Spleen (tissue), 11 donors: ENCODE measurements around the gene LRFN2. TPM values are rescaled to one million over a fixed set of nuclear protein-coding genes. Genes with fewer than 3 reads are reported as not detected.

Source experiments
- DNase-seq: peaks from one replicate; pipeline ENCODE4 v3.0.0-alpha.2; 2020
- H3K27ac ChIP-seq, 8 donors: fragments of 200-600 bp; sonication (generic) in 7 of 8; 1 replicate in 4 of 8; 2 replicates in 4 of 8; pipeline versions ENCODE4 v1.5.0 to v1.8.0; 2016 to 2021; ENCODE audit warnings: inconsistent platforms in 4 of 8, mild to moderate bottlenecking in 4 of 8, moderate library complexity in 1 of 8
- H3K27me3 ChIP-seq, 7 donors: fragments of 200-600 bp; sonication (generic) in 6 of 7; replicated peaks in 1 of 7; 1 replicate in 4 of 7; 2 replicates in 3 of 7; pipeline versions ENCODE4 v1.5.0 to v1.8.0; 2016 to 2021; ENCODE audit warnings: inconsistent platforms in 3 of 7, mild to moderate bottlenecking in 1 of 7
- H3K36me3 ChIP-seq, 6 donors: fragments of 200-600 bp; sonication (generic) in 5 of 6; 1 replicate in 4 of 6; 2 replicates in 2 of 6; pipeline versions ENCODE4 v1.5.0 to v1.8.0; 2016 to 2021; ENCODE audit warnings: inconsistent platforms in 2 of 6
- H3K4me1 ChIP-seq, 6 donors: fragments of 200-600 bp; sonication (generic) in 5 of 6; 1 replicate in 3 of 6; 2 replicates in 3 of 6; pipeline versions ENCODE4 v1.5.0 to v1.8.0; 2016 to 2021; ENCODE audit warnings: inconsistent platforms in 3 of 6
- H3K4me3 ChIP-seq, 8 donors: fragments of 200-600 bp; sonication (generic) in 7 of 8; 1 replicate in 4 of 8; 2 replicates in 4 of 8; pipeline versions ENCODE4 v1.5.0 to v1.8.0; 2016 to 2021; ENCODE audit warnings: inconsistent platforms in 4 of 8, mild to moderate bottlenecking in 4 of 8, moderate library complexity in 2 of 8
- H3K9me3 ChIP-seq, 8 donors: fragments of 200-600 bp; sonication (generic) in 7 of 8; 1 replicate in 4 of 8; 2 replicates in 4 of 8; pipeline versions ENCODE4 v1.5.0 to v1.8.0; 2016 to 2021; ENCODE audit warnings: inconsistent platforms in 4 of 8
- POLR2A ChIP-seq, 3 donors: fragments of 450-650 bp; IDR thresholded peaks; one replicate each; pipeline ENCODE4 v1.5.1; 2017; ENCODE audit warnings: antibody characterized with exemption in 3 of 3, mild to moderate bottlenecking in 1 of 3
- POLR2AphosphoS5 ChIP-seq, 3 donors: sonication (generic); formaldehyde crosslinking; IDR thresholded peaks; one replicate each; pipeline ENCODE4 v1.5.1; 2017; ENCODE audit warnings: antibody characterized with exemption in 3 of 3
- WGBS, 5 donors: extraction: QIAGEN DNeasy Blood & Tissue Kit in 3 of 5; methylation state at CpG; one replicate each; pipeline versions ENCODE4 v1.1.5 to v1.1.7; 2013 to 2018; 5-methylcytosine and 5-hydroxymethylcytosine counted together
- intact Hi-C: fragments of 100-400 bp; cut with DNase I; formaldehyde crosslinking; loops from one replicate; pipeline ENCODE4 v1.15.0; 2023; ENCODE audit warnings: low total_unique reads
- polyA plus RNA-seq, 3 donors: library from polyadenylated mRNA; stranded (reverse); fragments of 200-250 nt; gene quantifications; one replicate each; pipeline ENCODE4 v1.2.1, GENCODE V29; 2013
- total RNA-seq, 7 donors: library from RNA; depleted of rRNA in 3 of 7; stranded (reverse); fragments of >200 nt in 3 of 7; fragmentation: NEBNext Ultra II Directional in 4 of 7; extraction: Animal tissue kit (Norgen Biotek cat#: 25700) in 4 of 7; gene quantifications; one replicate each; pipeline versions ENCODE4 v1.1.0 to v1.2.1, GENCODE V29; 2016 to 2021
- TF ChIP-seq, protein P1 (sequence below), 11 experiments: fragments of 200-600 bp in 7 of 11; fragments of 450-650 bp in 4 of 11; sonication (generic) in 4 of 11; IDR thresholded peaks in 8 of 11; conservative IDR thresholded peaks in 3 of 11; 1 replicate in 7 of 11; 2 replicates in 4 of 11; pipeline versions ENCODE4 v1.4.0 to v1.8.0; 2016 to 2021; ENCODE audit warnings: antibody characterized with exemption in 11 of 11, inconsistent platforms in 4 of 11, mild to moderate bottlenecking in 1 of 11
- donor health status: healthy with polysubstance abuse.
- donor health status: DM: no; HTN: no; CAD: no; lungs with moderate emphysema.
- donor health status: DM: no; HTN: no; CAD: no.
- donor health status: Bipolar disorder and iron deficiency.
- donor health status: healthy.
- donor health status: DM: no; HTN: no; CAD: no.
- donor health status: DM: yes; HTN: yes; CAD: no.

The LRFN2 gene
- total and polyA plus RNA-seq, 10 donors: 0.05 to 6.0 (median 1.3) TPM

DNA sequence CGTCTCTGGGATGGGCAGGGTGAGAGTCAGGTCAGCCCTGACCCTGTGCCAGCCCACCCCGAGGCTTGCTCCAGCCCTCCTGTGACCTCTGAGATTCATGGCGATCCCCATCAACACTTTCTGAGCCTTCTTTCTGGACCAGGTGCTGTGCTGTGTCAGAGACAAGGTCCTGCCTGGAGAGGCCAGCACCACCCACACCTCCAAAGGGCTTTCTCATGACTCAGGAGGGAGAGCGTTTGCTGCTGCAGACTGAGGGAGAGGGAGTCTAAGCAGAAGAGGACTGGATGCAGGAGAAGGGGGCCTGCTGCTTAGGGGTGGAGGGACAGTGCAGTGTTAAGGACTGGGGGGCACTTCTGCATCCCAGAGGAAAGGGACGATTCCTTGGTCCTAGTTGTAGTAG, 193.5 kb downstream of the LRFN2 start:
- TF ChIP-seq POLR2AphosphoS5 (IDR thresholded peaks at IDR 0.05) (no peak), POLR2A (IDR thresholded peaks at IDR 0.05) (no peak)
- TF ChIP-seq, protein P1, sequence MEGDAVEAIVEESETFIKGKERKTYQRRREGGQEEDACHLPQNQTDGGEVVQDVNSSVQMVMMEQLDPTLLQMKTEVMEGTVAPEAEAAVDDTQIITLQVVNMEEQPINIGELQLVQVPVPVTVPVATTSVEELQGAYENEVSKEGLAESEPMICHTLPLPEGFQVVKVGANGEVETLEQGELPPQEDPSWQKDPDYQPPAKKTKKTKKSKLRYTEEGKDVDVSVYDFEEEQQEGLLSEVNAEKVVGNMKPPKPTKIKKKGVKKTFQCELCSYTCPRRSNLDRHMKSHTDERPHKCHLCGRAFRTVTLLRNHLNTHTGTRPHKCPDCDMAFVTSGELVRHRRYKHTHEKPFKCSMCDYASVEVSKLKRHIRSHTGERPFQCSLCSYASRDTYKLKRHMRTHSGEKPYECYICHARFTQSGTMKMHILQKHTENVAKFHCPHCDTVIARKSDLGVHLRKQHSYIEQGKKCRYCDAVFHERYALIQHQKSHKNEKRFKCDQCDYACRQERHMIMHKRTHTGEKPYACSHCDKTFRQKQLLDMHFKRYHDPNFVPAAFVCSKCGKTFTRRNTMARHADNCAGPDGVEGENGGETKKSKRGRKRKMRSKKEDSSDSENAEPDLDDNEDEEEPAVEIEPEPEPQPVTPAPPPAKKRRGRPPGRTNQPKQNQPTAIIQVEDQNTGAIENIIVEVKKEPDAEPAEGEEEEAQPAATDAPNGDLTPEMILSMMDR (IDR thresholded peaks at IDR 0.05 in 8 of 11, conservative IDR thresholded peaks at IDR 0.05 in 3 of 11): no peak
- peaks cover 0 to 4% (median 0%) of the 10 kb centered on the region in 6 donors for H3K4me1 ChIP-seq
- peaks cover 0 to 24% (median 0%) of the 10 kb centered on the region in 7 donors for H3K27me3 ChIP-seq
- H3K9me3 ChIP-seq: no peaks in the 10 kb centered on the region
- DNase-seq: no peak
- intact Hi-C loops: no loop called here
- H3K36me3 ChIP-seq: no peaks in the 10 kb centered on the region
- no peak overlapping the region for H3K27ac ChIP-seq
- H3K4me3 ChIP-seq: no peak overlapping the region
- 59 to 79% (median 65%) methylated on average over 4 to 5 of the region's 5 CpGs for WGBS, 5 donors

DNA sequence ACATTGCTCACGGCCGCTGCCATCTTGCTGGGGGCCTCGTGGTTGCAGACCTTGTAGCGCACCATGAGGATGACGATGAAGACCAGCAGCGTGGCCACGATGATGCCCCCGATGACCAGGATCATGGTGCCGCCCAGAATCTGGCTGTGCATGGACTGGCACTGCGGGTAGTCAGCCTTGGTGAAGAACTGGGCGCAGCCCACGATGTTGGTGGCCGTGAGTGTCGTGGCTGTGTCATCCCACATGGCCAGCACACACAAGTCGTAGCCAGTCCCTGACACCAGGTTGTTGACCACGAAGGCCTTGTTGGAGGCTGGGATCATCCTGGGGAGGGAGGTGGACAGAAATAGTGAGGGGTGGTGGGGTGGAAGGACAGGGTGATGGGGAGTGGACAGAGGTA, 194.6 kb downstream of the LRFN2 start:
- peaks cover 0 to 12% (median 0%) of the 10 kb centered on the region in 6 donors for H3K4me1 ChIP-seq
- 87 to 98% (median 93%) methylated on average over 11 to 16 of the region's 16 CpGs for WGBS, 5 donors

DNA sequence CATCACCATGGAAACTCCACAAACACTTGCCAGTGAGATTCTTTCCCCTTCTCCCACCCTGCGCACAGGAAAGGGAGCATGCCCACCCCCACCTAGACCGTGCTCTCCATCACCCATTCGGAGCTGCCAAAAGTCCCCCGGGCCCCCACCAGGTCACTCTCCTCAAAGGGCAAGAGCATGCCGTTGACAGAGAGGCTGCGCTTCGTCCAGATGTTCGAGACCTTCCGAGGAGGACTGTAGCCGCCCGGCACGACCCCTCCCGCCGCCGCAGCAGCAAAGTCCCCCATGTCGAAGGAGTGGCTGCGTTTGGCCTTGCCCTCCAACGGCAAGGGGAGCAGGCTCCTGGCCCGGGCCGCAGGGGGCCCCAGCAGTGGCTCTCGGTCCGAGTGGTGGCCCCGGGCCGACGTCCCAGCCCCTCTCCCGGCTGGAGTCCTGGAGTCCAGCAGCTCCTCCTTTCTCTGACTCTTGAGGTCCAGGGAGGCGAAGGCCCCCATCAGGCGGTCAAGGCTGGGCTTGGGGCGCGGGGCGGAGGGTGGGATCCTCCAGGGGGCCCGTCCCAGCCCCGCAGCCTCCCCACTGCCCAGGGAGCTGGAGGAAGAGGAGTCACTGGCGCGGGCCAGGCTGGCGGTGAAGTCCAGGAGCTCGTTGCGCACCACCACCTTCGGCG, 195.2 kb downstream of the LRFN2 start:
- H3K27me3 ChIP-seq: peaks cover 0 to 24% (median 0%) of the 10 kb centered on the region in 7 donors
- H3K4me3 ChIP-seq: no peak overlapping the region
- H3K9me3 ChIP-seq: no peaks in the 10 kb centered on the region
- DNase-seq: no peak
- no peaks in the 10 kb centered on the region for H3K36me3 ChIP-seq
- WGBS, 5 donors: 85 to 97% (median 93%) methylated on average over 27 to 40 of the region's 40 CpGs
- H3K4me1 ChIP-seq: peaks cover 0 to 18% (median 0%) of the 10 kb centered on the region in 6 donors
- TF ChIP-seq, protein P1 (IDR thresholded peaks at IDR 0.05 in 8 of 11, conservative IDR thresholded peaks at IDR 0.05 in 3 of 11): no peak
- TF ChIP-seq POLR2AphosphoS5 (IDR thresholded peaks at IDR 0.05): no peak
- TF ChIP-seq POLR2A (IDR thresholded peaks at IDR 0.05): no peak
- intact Hi-C loops: no loop called here
- H3K27ac ChIP-seq: no peak overlapping the region

More for the DNA sequence above, 194.6 kb downstream of the LRFN2 start:
- no peaks in the 10 kb centered on the region for H3K9me3 ChIP-seq
- H3K27me3 ChIP-seq: peaks cover 0 to 24% (median 0%) of the 10 kb centered on the region in 7 donors
- intact Hi-C loops: no loop called here
- no peak overlapping the region for H3K27ac ChIP-seq
- no peak overlapping the region for H3K4me3 ChIP-seq
- TF ChIP-seq, protein P1 (IDR thresholded peaks at IDR 0.05 in 8 of 11, conservative IDR thresholded peaks at IDR 0.05 in 3 of 11): no peak
- TF ChIP-seq POLR2AphosphoS5 (IDR thresholded peaks at IDR 0.05): no peak
- no peak for TF ChIP-seq POLR2A (IDR thresholded peaks at IDR 0.05)
- no peak for DNase-seq
- no peaks in the 10 kb centered on the region for H3K36me3 ChIP-seq

DNA sequence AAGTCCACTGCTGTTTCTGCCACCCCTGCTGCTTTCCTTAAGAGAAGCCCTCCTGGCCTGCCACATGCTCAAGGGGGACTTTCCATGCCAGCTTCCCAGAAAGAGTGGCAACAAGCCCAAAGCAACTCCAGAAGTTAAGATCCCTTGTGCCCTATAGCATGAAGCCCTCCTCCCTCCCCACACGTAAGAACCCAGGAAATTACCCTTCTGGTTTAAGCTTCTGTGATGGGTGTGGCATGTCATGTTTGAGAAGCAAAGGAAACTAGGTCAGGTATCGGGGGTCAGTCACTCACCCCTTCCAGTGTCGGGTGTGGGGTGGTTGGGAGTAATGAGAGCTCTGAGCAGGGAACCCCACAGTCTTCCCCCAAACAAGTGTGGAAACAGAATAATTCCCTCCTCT, 196.1 kb downstream of the LRFN2 start:
- Histone ChIP-seq H3K9me3 (no peaks in the 10 kb centered on the region), H3K27ac (no peak overlapping the region), H3K36me3 (no peaks in the 10 kb centered on the region), H3K27me3 (peaks cover 0 to 31% (median 0%) of the 10 kb centered on the region in 7 donors), H3K4me1 (peaks cover 0 to 19% (median 0%) of the 10 kb centered on the region in 6 donors), H3K4me3 (no peak overlapping the region)
- 62 to 86% (median 79%) methylated on average over 3 of the region's 3 CpGs for WGBS, 5 donors
- DNase-seq: no peak
- intact Hi-C loops: no loop called here
- TF ChIP-seq, protein P1 (IDR thresholded peaks at IDR 0.05 in 8 of 11, conservative IDR thresholded peaks at IDR 0.05 in 3 of 11): no peak
- TF ChIP-seq POLR2AphosphoS5 (IDR thresholded peaks at IDR 0.05) (no peak), POLR2A (IDR thresholded peaks at IDR 0.05) (no peak)
